SK-N-SH treated with all-trans-retinoic acid at 6 μM for 48 hours (cell line): Measurements from ENCODE around the gene ADAM10.

Experiments used
- ARNTL ChIP-seq: fragments of 450-650 bp; formaldehyde crosslinking; IDR thresholded peaks from 2 replicates; pipeline ENCODE4 v1.5.0; 2020; ENCODE audit warnings: low read depth, mild to moderate bottlenecking, moderate library complexity, borderline replicate concordance
- BACH2 ChIP-seq: fragments of 250-450 bp; sonication (Bioruptor Pico); IDR thresholded peaks from 2 replicates; pipeline ENCODE4 v1.9.0; 2021; ENCODE audit warnings: mild to moderate bottlenecking, borderline replicate concordance
- CSDC2 ChIP-seq: fragments of 250-450 bp; sonication (Bioruptor Pico); IDR thresholded peaks from 2 replicates; pipeline ENCODE4 v1.5.0; 2020; ENCODE audit warnings: mild to moderate bottlenecking, moderate library complexity
- ESRRG ChIP-seq: fragments of 250-450 bp; sonication (Bioruptor Pico); IDR thresholded peaks from 2 replicates; pipeline ENCODE4 v1.6.1; 2021; ENCODE audit warnings: mild to moderate bottlenecking
- PPARA ChIP-seq: fragments of 250-450 bp; sonication (Bioruptor Pico); IDR thresholded peaks from 2 replicates; pipeline ENCODE4 v1.5.0; 2020; ENCODE audit warnings: mild to moderate bottlenecking, borderline replicate concordance
- ZFP3 ChIP-seq: fragments of 250-450 bp; sonication (Bioruptor Pico); IDR thresholded peaks from 2 replicates; pipeline ENCODE4 v1.5.0; 2020; ENCODE audit warnings: mild to moderate bottlenecking, moderate library complexity
- ZFP30 ChIP-seq: fragments of 450-650 bp; formaldehyde crosslinking; IDR thresholded peaks from 2 replicates; pipeline ENCODE4 v1.5.0; 2022; ENCODE audit warnings: mild to moderate bottlenecking, moderate library complexity
- ZNF70 ChIP-seq: fragments of 450-650 bp; formaldehyde crosslinking; IDR thresholded peaks from 2 replicates; pipeline ENCODE4 v1.5.0; 2020; ENCODE audit warnings: mild to moderate bottlenecking, moderate library complexity
- ZNF8 ChIP-seq: fragments of 450-650 bp; formaldehyde crosslinking; IDR thresholded peaks from 2 replicates; pipeline ENCODE4 v1.5.0; 2020; ENCODE audit warnings: mild to moderate bottlenecking, moderate library complexity
- TF ChIP-seq, protein P1 (sequence below): fragments of 250-450 bp; sonication (Bioruptor Pico); IDR thresholded peaks from 2 replicates; pipeline ENCODE4 v1.5.1; 2020; ENCODE audit warnings: low read depth, mild to moderate bottlenecking, moderate library complexity

DNA sequence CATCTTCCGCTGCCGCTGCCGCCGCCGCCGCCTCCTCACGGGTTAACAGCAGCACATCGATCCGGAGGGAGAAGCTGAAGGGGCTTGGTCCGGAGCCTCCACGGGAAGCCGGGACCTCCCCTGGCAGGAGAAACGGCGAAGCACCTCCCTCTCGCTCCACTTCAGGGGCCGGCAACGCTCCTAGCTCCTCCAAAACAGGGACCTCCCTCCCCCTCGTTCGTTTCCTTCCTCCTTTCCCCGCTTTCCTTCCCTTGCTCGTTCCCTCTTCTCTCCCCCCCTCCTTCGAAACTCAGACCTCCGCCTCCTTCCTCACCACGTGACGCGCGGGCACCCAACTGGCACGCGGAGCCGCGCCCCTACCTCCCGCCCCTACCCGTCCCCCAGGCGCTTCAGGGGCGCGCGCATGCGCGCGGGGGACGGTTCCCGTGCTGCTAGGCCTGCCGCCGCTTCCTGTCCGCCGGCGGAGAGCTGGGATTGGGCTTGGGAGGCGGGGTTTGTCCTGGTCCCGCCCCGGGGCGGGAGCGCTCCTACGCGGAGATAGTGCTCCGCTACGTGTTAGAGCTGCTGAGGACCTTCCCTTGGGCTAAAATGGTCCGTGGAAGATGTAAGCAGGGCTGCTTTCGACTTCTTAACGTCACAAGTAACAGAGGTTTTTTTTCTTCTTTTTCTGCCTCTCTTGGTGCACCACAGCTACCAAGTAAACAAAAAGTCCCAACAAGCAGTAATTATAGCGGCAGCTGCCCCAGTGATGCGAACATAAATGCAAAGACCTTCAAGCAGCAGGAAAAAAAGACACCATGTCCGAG is at the start of gene ADAM10:
- TF ChIP-seq ZNF70 (CRISPR knock-in tag): no peak
- no peak for TF ChIP-seq ARNTL (CRISPR knock-in tag)
- no peak for TF ChIP-seq ZFP30 (CRISPR knock-in tag)
- TF ChIP-seq, protein P1, sequence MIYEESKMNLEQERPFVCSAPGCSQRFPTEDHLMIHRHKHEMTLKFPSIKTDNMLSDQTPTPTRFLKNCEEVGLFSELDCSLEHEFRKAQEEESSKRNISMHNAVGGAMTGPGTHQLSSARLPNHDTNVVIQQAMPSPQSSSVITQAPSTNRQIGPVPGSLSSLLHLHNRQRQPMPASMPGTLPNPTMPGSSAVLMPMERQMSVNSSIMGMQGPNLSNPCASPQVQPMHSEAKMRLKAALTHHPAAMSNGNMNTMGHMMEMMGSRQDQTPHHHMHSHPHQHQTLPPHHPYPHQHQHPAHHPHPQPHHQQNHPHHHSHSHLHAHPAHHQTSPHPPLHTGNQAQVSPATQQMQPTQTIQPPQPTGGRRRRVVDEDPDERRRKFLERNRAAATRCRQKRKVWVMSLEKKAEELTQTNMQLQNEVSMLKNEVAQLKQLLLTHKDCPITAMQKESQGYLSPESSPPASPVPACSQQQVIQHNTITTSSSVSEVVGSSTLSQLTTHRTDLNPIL (CRISPR knock-in tag): no peak
- no peak for TF ChIP-seq BACH2 (CRISPR knock-in tag)
- TF ChIP-seq ZFP3 (CRISPR knock-in tag): no peak
- TF ChIP-seq CSDC2: no peak
- TF ChIP-seq ESRRG (CRISPR knock-in tag): no peak
- no peak for TF ChIP-seq PPARA (CRISPR knock-in tag)
- no peak for TF ChIP-seq ZNF8 (CRISPR knock-in tag)
